GM12874 (cell line): Measurements from ENCODE around the gene EIF2S2.

Experiments used
- TF ChIP-seq, protein P1 (sequence below): IDR thresholded peaks from 2 replicates; pipeline ENCODE4 v1.5.1; 2011; ENCODE audit warnings: low read depth, mild to moderate bottlenecking, control low read depth, low read length, moderate library complexity; ENCODE audit not compliant: insufficient read depth

EIF2S2 gene

GRCh38 chr20:34141293-34141692 lies 29.2 kb upstream of the EIF2S2 start:
- TF ChIP-seq, protein P1, sequence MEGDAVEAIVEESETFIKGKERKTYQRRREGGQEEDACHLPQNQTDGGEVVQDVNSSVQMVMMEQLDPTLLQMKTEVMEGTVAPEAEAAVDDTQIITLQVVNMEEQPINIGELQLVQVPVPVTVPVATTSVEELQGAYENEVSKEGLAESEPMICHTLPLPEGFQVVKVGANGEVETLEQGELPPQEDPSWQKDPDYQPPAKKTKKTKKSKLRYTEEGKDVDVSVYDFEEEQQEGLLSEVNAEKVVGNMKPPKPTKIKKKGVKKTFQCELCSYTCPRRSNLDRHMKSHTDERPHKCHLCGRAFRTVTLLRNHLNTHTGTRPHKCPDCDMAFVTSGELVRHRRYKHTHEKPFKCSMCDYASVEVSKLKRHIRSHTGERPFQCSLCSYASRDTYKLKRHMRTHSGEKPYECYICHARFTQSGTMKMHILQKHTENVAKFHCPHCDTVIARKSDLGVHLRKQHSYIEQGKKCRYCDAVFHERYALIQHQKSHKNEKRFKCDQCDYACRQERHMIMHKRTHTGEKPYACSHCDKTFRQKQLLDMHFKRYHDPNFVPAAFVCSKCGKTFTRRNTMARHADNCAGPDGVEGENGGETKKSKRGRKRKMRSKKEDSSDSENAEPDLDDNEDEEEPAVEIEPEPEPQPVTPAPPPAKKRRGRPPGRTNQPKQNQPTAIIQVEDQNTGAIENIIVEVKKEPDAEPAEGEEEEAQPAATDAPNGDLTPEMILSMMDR: no peak

- TF ChIP-seq, protein P1: no peak
These were observed 19.4 kb upstream of the EIF2S2 start for GRCh38 chr20:34131491-34131890.

DNA sequence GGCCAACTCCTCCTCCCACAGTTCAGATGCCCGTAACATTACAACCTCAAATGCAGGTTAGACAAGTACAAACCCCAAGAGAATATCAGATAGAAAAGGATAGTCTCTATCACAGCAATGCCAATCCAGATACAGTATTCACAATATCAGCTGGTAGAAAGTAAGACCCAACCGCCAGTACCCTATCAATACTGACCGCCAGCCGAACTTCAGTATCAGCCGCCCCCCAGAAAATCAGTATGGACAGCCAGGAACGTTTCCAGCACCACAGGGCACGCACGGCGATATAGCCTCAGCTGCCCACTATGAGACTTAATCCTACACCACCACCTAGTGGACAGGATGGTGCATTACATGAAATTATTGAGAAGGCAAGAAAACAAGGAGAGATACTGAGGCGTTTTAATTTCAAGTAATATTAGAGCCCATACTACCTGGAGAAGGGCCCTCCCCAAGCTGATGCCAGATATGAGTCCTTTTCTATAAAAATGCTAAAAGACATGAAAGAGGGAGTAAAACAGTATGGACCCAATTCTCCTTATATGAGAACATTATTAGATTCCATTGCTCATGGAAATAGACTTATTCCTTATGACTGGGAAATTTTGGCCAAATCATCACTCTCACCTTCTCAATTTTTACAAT lies 17.6 kb upstream of the EIF2S2 start:
- TF ChIP-seq, protein P1: peak; percentile 66

DNA sequence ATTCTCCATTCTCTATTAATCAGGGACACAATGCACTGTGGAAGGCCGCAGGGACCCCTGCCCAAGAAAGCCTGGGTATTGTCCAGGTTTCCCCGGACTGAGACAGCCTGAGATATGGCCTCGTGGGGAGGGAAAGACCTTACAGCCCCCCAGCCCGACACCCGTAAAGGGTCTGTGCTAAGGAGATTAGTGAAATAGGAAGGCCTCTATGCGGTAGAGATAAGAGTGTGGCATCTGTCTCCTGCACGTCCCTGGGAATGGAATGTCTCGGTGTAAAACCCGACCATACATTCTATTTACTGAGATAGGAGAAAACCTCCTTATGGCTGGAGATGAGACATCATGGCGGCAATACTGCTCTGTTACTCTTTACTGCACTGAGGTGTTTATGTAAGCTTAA lies 15.7 kb upstream of the EIF2S2 start:
- TF ChIP-seq, protein P1: no peak

DNA sequence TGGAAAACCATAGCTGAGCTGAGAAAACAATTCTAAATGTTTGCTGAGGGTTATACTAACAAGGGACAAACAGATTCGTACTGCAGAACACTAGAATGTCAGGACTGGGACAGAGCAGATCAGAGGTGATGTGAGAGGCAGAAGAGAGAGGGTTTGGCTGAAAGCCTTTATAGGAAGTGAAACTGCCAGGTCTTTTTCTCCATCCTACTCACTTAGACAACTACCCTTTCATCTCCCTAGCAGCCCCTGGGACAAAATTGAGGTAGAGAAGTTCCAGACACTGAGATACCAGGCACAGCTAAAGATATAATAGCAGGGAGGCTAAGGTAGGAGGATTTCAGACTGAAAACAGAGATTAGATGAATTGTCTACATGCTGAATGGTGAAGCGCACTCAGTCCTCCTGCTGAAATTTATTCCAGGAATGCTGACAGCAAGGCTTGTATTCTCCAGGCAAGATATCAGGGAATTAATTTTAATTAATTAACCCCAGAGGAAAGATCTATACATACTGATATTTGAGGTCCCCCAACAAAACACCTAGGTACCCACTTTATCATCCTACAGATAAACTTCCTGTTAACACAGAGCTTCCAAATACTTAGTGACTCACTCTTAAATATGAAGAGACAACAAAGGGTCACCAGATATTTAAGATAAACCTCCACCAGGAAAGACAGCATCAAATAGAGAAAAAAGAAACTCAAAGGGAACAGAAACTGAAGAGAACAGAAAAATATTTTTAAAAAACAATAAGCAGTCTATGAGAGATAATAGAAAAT lies 12.6 kb upstream of the EIF2S2 start:
- TF ChIP-seq, protein P1: no peak

GRCh38 chr20:34123309-34123708 lies 11.3 kb upstream of the EIF2S2 start:
- TF ChIP-seq, protein P1: no peak

- TF ChIP-seq, protein P1: no peak
These were observed 10.4 kb upstream of the EIF2S2 start for GRCh38 chr20:34122274-34122980.
